ENCODE measurements around the gene LRRC8B. TPM values are rescaled to one million over a fixed set of nuclear protein-coding genes. Genes with fewer than 3 reads are reported as not detected.
"Not testable (repeated sequence)": the region's sequence is repeated elsewhere in the genome, so short reads cannot be mapped to it uniquely, and the experiment has no call there.

Gene LRRC8B
- total RNA-seq, 1 donor from 2014 or later, result 9.6 TPM

- DNase-seq (ENCODE audit: low spot score), result no peak
These were observed 57.2 kb downstream of the LRRC8B start for GRCh38 chr1:89581859-89582258.

GRCh38 chr1:89582571-89582970 lies 57.9 kb downstream of the LRRC8B start:
- DNase-seq (ENCODE audit: low spot score), result no peak

GRCh38 chr1:89584211-89584610 lies 59.6 kb downstream of the LRRC8B start:
- no peak for DNase-seq (ENCODE audit: low spot score)

- no peak for DNase-seq (ENCODE audit: low spot score)
These were observed 60.2 kb downstream of the LRRC8B start for GRCh38 chr1:89584781-89585180.

- DNase-seq (ENCODE audit: low spot score), result no peak
These were observed 63.1 kb downstream of the LRRC8B start for GRCh38 chr1:89587729-89588161.

GRCh38 chr1:89588480-89588879 lies 63.9 kb downstream of the LRRC8B start:
- DNase-seq (ENCODE audit: low spot score), result no peak

GRCh38 chr1:89589515-89589914 lies 64.9 kb downstream of the LRRC8B start:
- DNase-seq (ENCODE audit: low spot score), result no peak

GRCh38 chr1:89590341-89591080 lies 65.9 kb downstream of the LRRC8B start:
- DNase-seq (ENCODE audit: low spot score), result no peak

GRCh38 chr1:89592861-89593302 lies 68.3 kb downstream of the LRRC8B start:
- not testable (repeated sequence) for DNase-seq (ENCODE audit: low spot score)

- no peak for DNase-seq (ENCODE audit: low spot score)
These were observed 69.6 kb downstream of the LRRC8B start for GRCh38 chr1:89594096-89594740.

GRCh38 chr1:89596698-89597097 lies 72.1 kb downstream of the LRRC8B start:
- no peak for DNase-seq (ENCODE audit: low spot score)

GRCh38 chr1:89598450-89599331 lies 74.1 kb downstream of the LRRC8B start:
- DNase-seq (ENCODE audit: low spot score), result no peak

- DNase-seq (ENCODE audit: low spot score), result no peak
These were observed 74.7 kb downstream of the LRRC8B start for GRCh38 chr1:89599332-89599630.

GRCh38 chr1:89600451-89601224 lies 76.0 kb downstream of the LRRC8B start:
- DNase-seq (ENCODE audit: low spot score), result no peak

GRCh38 chr1:89602871-89603404 lies 78.3 kb downstream of the LRRC8B start:
- DNase-seq (ENCODE audit: low spot score), result no peak

- DNase-seq (ENCODE audit: low spot score), result no peak
These were observed 79.2 kb downstream of the LRRC8B start for GRCh38 chr1:89603651-89604413.

GRCh38 chr1:89604414-89604735 lies 79.7 kb downstream of the LRRC8B start:
- no peak for DNase-seq (ENCODE audit: low spot score)

GRCh38 chr1:89605692-89606091 lies 81.1 kb downstream of the LRRC8B start:
- no peak for DNase-seq (ENCODE audit: low spot score)

GRCh38 chr1:89606227-89606980 lies 81.8 kb downstream of the LRRC8B start:
- no peak for DNase-seq (ENCODE audit: low spot score)

- no peak for DNase-seq (ENCODE audit: low spot score)
These were observed 82.5 kb downstream of the LRRC8B start for GRCh38 chr1:89607156-89607555.

Data from mesenteric fat pad (tissue), 1 donor.